Measurements from ENCODE around the gene OR1F1.

DNA sequence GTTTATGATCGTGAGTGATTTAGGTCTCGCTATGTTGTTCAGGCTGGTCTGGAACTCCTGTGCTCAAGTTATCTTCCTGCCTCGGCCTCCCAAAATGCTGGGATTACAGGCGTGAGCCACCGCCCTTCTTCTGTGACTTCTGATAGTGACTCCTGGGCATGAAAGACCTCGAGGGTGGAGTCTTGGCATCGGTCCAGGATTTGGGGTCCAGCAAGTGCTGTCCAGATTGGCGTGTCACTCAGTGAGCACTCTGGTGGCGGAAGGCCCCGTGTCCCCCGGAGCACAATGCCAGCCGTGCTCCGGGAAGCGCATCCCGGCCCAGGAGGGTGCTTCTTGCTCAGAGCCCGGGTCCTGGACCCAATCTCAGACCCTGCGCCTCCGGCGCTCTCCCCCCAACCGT lies 6.8 kb downstream of the OR1F1 start:
- TF ChIP-seq, protein P1, sequence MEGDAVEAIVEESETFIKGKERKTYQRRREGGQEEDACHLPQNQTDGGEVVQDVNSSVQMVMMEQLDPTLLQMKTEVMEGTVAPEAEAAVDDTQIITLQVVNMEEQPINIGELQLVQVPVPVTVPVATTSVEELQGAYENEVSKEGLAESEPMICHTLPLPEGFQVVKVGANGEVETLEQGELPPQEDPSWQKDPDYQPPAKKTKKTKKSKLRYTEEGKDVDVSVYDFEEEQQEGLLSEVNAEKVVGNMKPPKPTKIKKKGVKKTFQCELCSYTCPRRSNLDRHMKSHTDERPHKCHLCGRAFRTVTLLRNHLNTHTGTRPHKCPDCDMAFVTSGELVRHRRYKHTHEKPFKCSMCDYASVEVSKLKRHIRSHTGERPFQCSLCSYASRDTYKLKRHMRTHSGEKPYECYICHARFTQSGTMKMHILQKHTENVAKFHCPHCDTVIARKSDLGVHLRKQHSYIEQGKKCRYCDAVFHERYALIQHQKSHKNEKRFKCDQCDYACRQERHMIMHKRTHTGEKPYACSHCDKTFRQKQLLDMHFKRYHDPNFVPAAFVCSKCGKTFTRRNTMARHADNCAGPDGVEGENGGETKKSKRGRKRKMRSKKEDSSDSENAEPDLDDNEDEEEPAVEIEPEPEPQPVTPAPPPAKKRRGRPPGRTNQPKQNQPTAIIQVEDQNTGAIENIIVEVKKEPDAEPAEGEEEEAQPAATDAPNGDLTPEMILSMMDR (IDR thresholded peaks at IDR 0.05; ENCODE audit: low read depth, low read length, poor library complexity, severe bottlenecking), result no peak
- no peak for TF ChIP-seq EZH2phosphoT487 (IDR thresholded peaks at IDR 0.05; ENCODE audit: borderline replicate concordance, low read length)

All from DOHH2 (cell line).